ENCODE results near the gene CETP.
A peak's percentile ranks its signal among the peaks of the same experiment; 100 is the strongest.
"Not testable (repeated sequence)": the region's sequence is repeated elsewhere in the genome, so short reads cannot be mapped to it uniquely, and the experiment has no call there.

CETP gene

GRCh38 chr16:56982695-56983094 lies 20.9 kb downstream of the CETP start:
- DNase-seq: no peak

- DNase-seq: no peak
Observed at GRCh38 chr16:56983211-56983751, 21.5 kb downstream of the CETP start.

GRCh38 chr16:56984639-56985038 lies 22.9 kb downstream of the CETP start:
- DNase-seq: no peak

GRCh38 chr16:56985288-56985961 lies 23.7 kb downstream of the CETP start:
- no peak for DNase-seq

- no peak for DNase-seq
Observed at GRCh38 chr16:56985962-56986360, 24.2 kb downstream of the CETP start.

- DNase-seq: no peak
Observed at GRCh38 chr16:56986361-56986760, 24.6 kb downstream of the CETP start.

- not testable (repeated sequence) for DNase-seq
Observed at GRCh38 chr16:56986908-56987307, 25.2 kb downstream of the CETP start.

- DNase-seq: no peak
Observed at GRCh38 chr16:56987692-56988091, 25.9 kb downstream of the CETP start.

GRCh38 chr16:56988161-56988947 lies 26.6 kb downstream of the CETP start:
- no peak for DNase-seq

GRCh38 chr16:56988948-56989945 lies 27.5 kb downstream of the CETP start, which contains the start of gene NLRC5:
Gene NLRC5, plus strand, starts transcription at chr16:56989557. Its CDS starts 31,156 bp downstream, at chr16:57020713.
- DNase-seq: peak; percentile 91

- no peak for DNase-seq
Observed at GRCh38 chr16:56989988-56990387, 28.2 kb downstream of the CETP start.

- DNase-seq: no peak
Observed at GRCh38 chr16:56990407-56991286, 28.9 kb downstream of the CETP start.

GRCh38 chr16:56992431-56992830 lies 30.7 kb downstream of the CETP start:
- not testable (repeated sequence) for DNase-seq

GRCh38 chr16:56993204-56993603 lies 31.5 kb downstream of the CETP start:
- no peak for DNase-seq

GRCh38 chr16:56994311-56994710 lies 32.6 kb downstream of the CETP start:
- no peak for DNase-seq

- no peak for DNase-seq
Observed at GRCh38 chr16:56995136-56995805, 33.5 kb downstream of the CETP start.

GRCh38 chr16:56997264-56997663 lies 35.5 kb downstream of the CETP start:
- DNase-seq: no peak

- no peak for DNase-seq
Observed at GRCh38 chr16:56997931-56998330, 36.2 kb downstream of the CETP start.

- DNase-seq: no peak
Observed at GRCh38 chr16:56998352-56998751, 36.6 kb downstream of the CETP start.

GRCh38 chr16:56998861-56999260 lies 37.1 kb downstream of the CETP start:
- no peak for DNase-seq
